OCI-LY1 (cell line): ENCODE results near the gene ABCC4.

Experiments used
- CTCF ChIP-seq: fragments of 200-600 bp; sonication (generic), shearing (Covaris generic); IDR thresholded peaks from 2 replicates; pipeline ENCODE4 v1.5.1; 2017; ENCODE audit warnings: mild to moderate bottlenecking, antibody characterized with exemption, low read length, moderate library complexity, mixed read lengths
- EZH2 ChIP-seq: fragments of 200-600 bp; sonication (generic), shearing (Covaris generic); IDR thresholded peaks from 2 replicates; pipeline ENCODE4 v1.8.0; 2017; ENCODE audit warnings: borderline replicate concordance, mixed run types, mild to moderate bottlenecking, antibody characterized with exemption, low read length, moderate library complexity, mixed read lengths

GRCh38 chr13:95292622-95293021, 8.6 kb downstream of the ABCC4 start:
- TF ChIP-seq CTCF (no peak), EZH2 (no peak)
